Measurements from ENCODE around the gene ABCC1.

Gene ABCC1

DNA sequence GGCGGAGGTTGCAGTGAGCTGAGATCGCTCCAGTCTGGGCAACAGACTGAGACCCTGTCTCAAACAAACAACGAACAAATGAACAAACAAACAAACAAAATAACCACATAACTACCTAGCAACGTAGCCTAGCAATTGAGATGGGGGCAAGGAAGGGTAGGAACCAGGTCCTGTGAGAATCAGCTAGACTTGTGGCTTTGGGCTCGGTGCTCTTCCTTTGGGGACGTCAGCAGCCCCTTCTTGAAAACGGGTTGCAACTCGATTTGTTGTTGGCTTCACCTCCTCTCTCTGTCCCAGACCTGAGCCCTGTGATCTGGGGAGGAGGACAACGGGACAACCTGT, 72.2 kb downstream of the ABCC1 start:
- no peak for DNase-seq (ENCODE audit: low read depth)

DNA sequence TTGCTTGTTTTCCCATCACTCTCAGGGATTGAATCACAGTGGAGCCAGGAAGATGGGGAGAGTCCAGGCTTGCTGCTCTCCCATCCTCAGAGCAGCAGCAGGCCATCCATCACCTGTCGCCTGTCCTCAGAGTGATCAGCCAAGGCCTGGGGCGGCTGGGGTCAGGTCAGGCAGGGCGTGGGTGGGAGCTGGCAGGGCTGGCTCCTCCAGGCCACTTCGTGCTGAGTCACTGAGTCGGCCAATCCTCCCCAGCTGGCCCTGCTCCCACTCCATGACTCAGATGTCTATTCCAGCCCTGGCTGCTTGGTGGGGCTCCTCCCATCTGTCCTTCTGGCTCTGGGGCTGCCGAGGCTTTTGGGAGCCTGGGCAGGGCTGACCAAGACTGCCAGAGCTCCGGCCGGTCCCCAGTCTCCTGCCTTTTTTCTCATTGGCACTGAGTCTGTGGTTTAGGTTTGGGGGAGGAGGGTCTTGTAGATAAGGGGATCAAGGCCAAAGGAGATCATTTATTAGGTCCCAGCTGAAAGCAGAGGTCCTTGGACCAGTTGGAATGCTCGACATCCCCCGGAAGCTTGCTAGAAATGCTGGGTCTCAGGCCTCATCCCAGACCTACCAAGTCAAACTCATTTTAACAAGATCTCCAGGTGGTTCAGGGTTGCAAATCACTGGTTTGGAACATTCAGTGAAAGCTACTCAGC, 72.7 kb downstream of the ABCC1 start:
- DNase-seq (ENCODE audit: low read depth) = no peak

DNA sequence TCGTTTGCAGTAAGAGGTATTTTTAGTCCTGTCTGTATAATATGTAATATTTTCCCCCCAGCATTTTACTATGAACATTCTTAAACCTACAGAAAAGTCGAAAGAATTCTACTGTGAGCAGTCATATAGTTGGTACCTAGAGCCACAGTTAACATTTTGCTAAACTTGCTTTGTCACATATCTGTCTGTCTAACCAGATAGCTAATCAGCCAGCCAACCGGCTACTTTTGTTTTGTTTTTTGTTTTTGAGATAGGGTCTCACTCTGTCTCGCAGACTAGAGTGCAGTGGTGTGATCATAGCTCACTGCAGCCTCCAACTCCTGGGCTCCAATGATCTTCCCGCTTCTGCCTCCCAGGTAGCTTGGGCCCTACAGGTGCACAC, 73.3 kb downstream of the ABCC1 start:
- no peak for DNase-seq (ENCODE audit: low read depth)

DNA sequence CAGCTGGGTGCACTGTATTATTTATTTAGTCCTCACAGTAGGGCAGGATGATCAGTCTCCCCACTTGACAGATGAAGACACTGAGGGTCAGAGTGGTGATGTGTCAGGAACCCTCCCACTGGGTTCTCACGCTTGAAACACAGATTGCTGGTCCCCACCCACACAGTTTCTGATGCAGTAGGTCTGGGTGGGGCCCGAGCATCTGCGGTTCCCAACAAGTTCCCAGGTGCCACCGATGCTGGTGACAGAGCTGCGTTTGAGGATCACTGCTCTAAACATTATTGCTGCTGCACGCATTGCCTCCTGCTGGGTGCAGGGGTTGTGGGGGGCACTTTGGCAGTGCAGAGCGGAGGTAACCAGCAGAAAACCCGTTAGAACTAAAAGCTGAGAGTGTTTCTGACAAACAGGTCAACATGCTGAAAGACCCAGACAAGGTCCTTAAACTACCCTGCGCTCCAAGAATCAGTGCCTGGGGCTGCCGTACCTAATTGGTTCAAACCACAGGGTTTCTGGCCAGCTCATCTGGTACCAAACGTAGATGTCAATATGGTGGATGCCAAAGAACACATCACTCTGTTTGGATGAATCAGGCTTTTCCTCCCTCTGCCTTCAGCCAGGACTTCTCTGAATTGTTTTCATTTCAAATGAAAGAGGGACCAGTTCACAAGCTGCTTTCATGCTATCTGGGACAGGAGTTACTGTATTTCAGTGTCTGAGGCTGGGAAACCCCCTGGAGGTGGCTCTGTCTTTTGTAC, 76.0 kb downstream of the ABCC1 start:
- DNase-seq (ENCODE audit: low read depth) = no peak

DNA sequence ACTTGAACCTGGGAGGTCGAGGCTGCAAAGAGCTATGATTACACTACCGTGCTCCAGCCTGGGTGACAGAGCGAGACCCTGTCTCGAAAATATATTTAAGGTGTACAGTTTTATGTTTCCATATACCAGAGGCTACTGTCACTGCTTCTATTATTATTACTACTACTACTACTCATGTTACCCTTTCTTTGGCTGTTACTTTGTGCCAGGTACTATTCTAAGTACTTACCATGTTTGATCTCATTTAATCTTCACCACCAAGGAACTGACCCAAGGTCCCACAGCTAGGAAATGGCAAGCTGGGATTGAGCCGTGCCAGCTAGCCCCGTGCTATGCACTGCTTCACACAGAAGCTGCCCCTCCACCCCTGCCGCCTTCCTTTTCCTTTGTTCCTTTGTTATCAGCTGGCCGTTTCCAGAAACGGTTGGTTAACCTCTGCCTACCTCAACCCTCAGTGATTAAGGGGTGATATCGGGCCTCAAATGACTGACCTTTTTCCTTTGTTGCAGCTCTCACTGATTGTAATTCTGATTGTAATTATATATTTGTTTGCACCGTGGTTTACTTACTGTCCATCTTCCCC, 78.4 kb downstream of the ABCC1 start:
- no peak for DNase-seq (ENCODE audit: low read depth)

- no peak for DNase-seq (ENCODE audit: low read depth)
Measured at GRCh38 chr16:16028311-16028999, 79.0 kb downstream of the ABCC1 start.

DNA sequence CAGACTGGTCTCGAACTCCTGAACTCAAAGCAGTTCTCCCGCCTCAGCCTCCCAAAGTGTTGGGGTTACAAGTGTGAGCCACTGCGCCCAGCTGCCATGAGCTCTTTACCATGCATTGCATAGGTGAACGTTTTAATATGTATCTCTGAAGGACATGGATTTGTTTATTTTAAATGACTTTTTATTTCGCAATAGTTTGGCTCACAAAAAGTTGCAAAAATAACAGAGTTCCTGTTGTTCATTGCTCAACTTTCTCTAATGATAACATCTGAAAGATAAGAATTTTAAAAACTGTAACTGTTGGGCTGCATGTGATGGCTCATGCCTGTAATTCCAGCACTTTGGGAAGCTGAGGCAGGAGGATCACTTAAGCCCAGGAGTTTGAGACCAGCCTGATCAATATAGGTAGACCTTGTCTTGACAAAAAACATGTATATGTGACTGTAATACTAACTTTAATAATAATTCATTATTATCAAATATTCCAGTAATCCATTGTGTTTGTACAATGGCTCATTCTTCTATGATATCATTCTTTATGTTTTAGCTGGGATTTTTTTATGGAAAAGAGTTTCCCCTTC, 80.1 kb downstream of the ABCC1 start:
- no peak for DNase-seq (ENCODE audit: low read depth)

- DNase-seq (ENCODE audit: low read depth) = no peak
Measured at GRCh38 chr16:16030449-16030848, 81.0 kb downstream of the ABCC1 start.

GRCh38 chr16:16031401-16031800, 82.0 kb downstream of the ABCC1 start:
- DNase-seq (ENCODE audit: low read depth) = no peak

GRCh38 chr16:16032271-16032979, 83.0 kb downstream of the ABCC1 start:
- no peak for DNase-seq (ENCODE audit: low read depth)

GRCh38 chr16:16033208-16033717, 83.8 kb downstream of the ABCC1 start:
- DNase-seq (ENCODE audit: low read depth) = no peak

DNA sequence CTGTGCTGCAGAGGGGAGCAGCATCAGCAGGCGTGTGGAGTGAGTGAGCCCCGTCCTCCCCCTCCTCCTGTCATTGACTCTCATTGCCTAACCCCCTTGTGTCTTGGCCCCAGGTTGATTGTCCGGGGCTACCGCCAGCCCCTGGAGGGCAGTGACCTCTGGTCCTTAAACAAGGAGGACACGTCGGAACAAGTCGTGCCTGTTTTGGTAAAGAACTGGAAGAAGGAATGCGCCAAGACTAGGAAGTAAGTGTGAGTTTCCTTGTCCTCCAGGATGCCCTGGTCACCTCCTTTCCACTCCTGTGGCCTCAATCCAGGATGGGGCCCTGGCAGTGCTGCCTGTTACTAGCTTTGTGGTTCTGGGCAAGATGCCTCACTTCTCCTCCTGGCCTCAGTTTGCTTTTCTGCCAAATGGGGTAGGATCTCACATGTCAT, 87.0 kb downstream of the ABCC1 start:
- DNase-seq (ENCODE audit: low read depth) = no peak

DNA sequence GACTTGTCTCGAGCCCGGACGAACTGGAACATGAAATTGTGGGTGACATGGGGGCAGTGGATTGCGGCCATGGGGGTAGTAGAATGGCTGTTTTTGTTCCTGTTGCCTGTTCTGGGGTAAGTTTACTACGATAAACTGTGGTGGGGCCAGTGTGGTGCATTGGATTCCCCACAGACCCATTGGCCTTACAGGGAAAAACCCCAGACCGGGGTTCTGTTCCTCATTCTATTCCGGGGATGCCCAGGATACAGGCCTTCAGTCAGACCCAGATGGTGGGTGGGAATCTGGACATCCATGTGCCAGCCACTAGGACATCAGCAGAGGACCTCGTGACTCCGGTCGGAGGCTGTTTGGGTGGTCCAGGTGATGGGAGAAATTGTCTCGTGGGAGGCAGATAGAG, 88.1 kb downstream of the ABCC1 start:
- no peak for DNase-seq (ENCODE audit: low read depth)

- no peak for DNase-seq (ENCODE audit: low read depth)
Measured at GRCh38 chr16:16037970-16038369, 88.6 kb downstream of the ABCC1 start.

DNA sequence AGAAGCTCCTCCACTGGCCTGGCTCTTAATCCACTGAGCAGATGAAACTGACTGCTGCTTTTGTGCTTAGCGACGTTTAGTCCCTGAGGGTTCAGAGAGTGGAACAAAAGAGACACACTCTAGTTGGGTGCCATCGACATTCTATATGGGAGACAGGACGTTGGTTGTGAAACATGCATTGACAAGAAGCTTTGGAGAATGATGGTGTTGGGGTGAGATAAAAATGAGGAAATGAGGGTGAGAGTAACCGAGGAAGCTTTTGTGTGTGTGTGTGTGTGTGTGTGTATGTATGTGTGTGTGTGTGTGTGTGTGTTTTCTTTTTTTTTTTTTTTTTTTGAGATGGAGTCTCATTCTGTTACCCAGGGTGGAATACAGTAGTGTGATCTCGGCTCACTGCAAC, 89.5 kb downstream of the ABCC1 start:
- no peak for DNase-seq (ENCODE audit: low read depth)

DNA sequence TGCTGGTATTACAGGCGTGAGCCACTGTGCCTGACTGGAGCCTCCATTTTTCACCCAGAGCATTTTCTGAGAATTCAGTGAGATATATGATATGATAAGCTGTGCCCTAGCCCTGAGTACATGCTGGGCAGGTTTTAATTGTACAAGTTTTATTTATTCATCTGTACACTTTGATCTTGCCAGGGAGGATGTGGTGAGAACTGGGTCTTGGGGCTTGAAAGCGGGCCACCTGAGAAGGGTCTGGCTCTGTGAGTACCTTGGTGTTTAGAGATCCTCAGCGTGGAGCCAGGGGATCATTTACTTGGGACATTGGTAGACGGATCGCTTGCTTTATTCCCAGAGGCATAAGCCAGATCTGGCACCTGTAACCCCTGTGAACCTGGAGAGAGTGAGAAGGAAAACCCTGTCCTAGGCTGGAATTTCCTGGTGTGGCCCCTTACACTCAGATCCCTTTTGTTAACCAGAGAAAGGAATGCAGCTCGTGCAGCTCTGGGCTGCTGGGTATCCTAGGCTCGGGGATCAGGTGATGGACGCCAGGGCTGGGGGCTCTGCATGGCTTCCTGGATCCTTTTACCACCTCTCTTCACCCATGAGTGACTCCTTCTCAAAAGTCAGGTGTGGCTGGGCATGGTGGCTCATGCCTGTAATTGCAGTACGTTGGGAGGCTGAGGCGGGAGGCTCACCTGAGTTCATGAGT, 91.9 kb downstream of the ABCC1 start:
- no peak for DNase-seq (ENCODE audit: low read depth)

DNA sequence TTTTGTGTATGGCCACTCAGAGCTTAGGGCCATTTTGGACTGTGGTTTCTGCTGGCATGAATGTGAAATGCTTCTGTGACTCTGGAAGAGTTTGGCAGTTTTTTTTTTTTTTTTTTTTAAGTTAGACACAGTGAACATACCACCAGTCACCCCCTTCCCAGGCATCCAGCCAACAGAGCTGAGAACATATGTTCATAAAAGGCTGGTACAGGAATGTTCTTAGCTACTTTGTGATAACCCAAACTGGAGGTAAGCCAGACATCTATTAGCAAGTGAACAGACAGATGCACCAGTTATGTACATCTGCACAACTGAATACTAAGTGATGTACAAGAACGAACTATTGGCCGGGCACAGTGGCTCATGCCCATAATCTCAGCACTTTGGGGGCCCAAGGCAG, 92.7 kb downstream of the ABCC1 start:
- no peak for DNase-seq (ENCODE audit: low read depth)

GRCh38 chr16:16045296-16045695, 95.9 kb downstream of the ABCC1 start:
- no peak for DNase-seq (ENCODE audit: low read depth)

GRCh38 chr16:16045879-16046278, 96.5 kb downstream of the ABCC1 start:
- DNase-seq (ENCODE audit: low read depth) = no peak

DNA sequence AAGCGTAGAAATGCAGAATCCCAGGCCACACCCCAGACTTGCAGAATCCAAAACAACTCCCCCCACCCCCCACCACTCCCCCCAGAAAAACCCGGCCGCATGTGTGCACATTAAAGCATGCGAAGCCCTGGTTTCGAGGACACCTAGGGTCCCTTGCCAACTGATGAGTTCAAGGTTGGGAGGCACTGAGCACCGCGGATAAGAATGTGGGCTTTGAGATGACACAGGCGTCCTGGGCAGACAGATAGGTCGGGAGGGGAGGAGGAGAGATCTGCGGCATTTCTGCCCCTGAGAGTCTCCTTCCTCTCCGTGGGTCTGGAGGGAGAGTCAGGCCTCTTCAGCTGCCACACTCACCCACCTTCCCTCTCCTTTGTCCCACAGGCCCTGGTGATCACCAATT, 98.3 kb downstream of the ABCC1 start:
- DNase-seq (ENCODE audit: low read depth) = no peak
